ENCODE results near the gene SMYD4.
A peak's percentile ranks its signal among the peaks of the same experiment; 100 is the strongest.

The SMYD4 gene

GRCh38 chr17:1730326-1731193, 99.1 kb downstream of the SMYD4 start:
- Mint-ChIP-seq H3K36me3 (ENCODE audit: low read depth) (peaks cover 60% of the 10 kb centered on the region), H3K4me1 (ENCODE audit: low read depth) (peaks cover 27% of the 10 kb centered on the region)
- no peak for DNase-seq

GRCh38 chr17:1729966-1730325, 99.8 kb downstream of the SMYD4 start:
- Mint-ChIP-seq H3K27ac (peak overlapping the region; percentile 10), H3K36me3 (ENCODE audit: low read depth) (peaks cover 62% of the 10 kb centered on the region), H3K9me3 (no peaks in the 10 kb centered on the region), H3K4me1 (ENCODE audit: low read depth) (peaks cover 31% of the 10 kb centered on the region), H3K4me3 (no peak overlapping the region), H3K27me3 (no peaks in the 10 kb centered on the region)
- DNase-seq = no peak

More at GRCh38 chr17:1730326-1731193, 99.1 kb downstream of the SMYD4 start:
- no peaks in the 10 kb centered on the region for H3K9me3 Mint-ChIP-seq
- H3K27ac Mint-ChIP-seq = no peak overlapping the region
- no peak overlapping the region for H3K4me3 Mint-ChIP-seq
- no peaks in the 10 kb centered on the region for H3K27me3 Mint-ChIP-seq
